Karpas-422 (cell line): Measurements from ENCODE around the gene CAMSAP2. TPM values are rescaled to one million over a fixed set of nuclear protein-coding genes. Genes with fewer than 3 reads are reported as not detected.

Experiments used
- DNase-seq: peaks from one replicate; pipeline ENCODE4 v3.0.0-alpha.2; 2015
- H2AFZ ChIP-seq: fragments of 200-600 bp; sonication (generic); 2 replicates; pipeline ENCODE4 v1.6.1; 2014; ENCODE audit warnings: antibody characterized with exemption, low read length, mixed read lengths
- H3K27ac ChIP-seq: fragments of 200-600 bp; sonication (generic); 2 replicates; pipeline ENCODE4 v1.5.1; 2014; ENCODE audit warnings: mild to moderate bottlenecking, low read length, moderate library complexity
- H3K27me3 ChIP-seq: fragments of 200-600 bp; sonication (generic); 2 replicates; pipeline ENCODE4 v1.6.1; 2014; ENCODE audit warnings: low read length, mixed read lengths
- H3K36me3 ChIP-seq: fragments of 200-600 bp; sonication (generic); 2 replicates; pipeline ENCODE4 v1.6.1; 2014; ENCODE audit warnings: low read length, mixed read lengths; ENCODE audit not compliant: insufficient read depth
- H3K4me1 ChIP-seq: fragments of 200-600 bp; sonication (generic); 2 replicates; pipeline ENCODE4 v1.6.1; 2014; ENCODE audit warnings: mild to moderate bottlenecking, low read length, mixed read lengths
- H3K4me2 ChIP-seq: fragments of 200-600 bp; sonication (generic); 2 replicates; pipeline ENCODE4 v1.6.1; 2014; ENCODE audit warnings: low read length, low read depth, mild to moderate bottlenecking; ENCODE audit not compliant: poor library complexity, severe bottlenecking
- H3K4me3 ChIP-seq: fragments of 200-600 bp; sonication (generic); 2 replicates; pipeline ENCODE4 v1.5.1; 2014; ENCODE audit warnings: mild to moderate bottlenecking, antibody characterized with exemption, low read length, mixed read lengths
- H3K79me2 ChIP-seq: fragments of 200-600 bp; sonication (generic); 2 replicates; pipeline ENCODE4 v1.6.1; 2014; ENCODE audit warnings: mild to moderate bottlenecking, low read length, mixed read lengths
- H3K9ac ChIP-seq: fragments of 200-600 bp; sonication (generic); 2 replicates; pipeline ENCODE4 v1.6.0; 2014; ENCODE audit warnings: low read length
- H3K9me2 ChIP-seq: fragments of 200-600 bp; sonication (generic), shearing (Covaris generic); replicated peaks from 2 replicates; pipeline ENCODE4 v1.6.0; 2014; ENCODE audit warnings: mild to moderate bottlenecking, low read length, moderate library complexity; ENCODE audit not compliant: insufficient read depth
- H3K9me3 ChIP-seq: fragments of 300-700, 200-600 bp; sonication (generic); 2 replicates; pipeline ENCODE4 v1.6.1; 2014; ENCODE audit warnings: low read length, mixed read lengths
- H4K20me1 ChIP-seq: fragments of 200-600 bp; sonication (generic); 2 replicates; pipeline ENCODE4 v1.6.1; 2014; ENCODE audit warnings: mild to moderate bottlenecking, antibody characterized with exemption, low read length, low read depth; ENCODE audit not compliant: insufficient read depth
- total RNA-seq: library from RNA; depleted of rRNA; stranded (reverse); fragments of >200 nt; shearing (Covaris generic); gene quantifications from 2 replicates; pipeline ENCODE4 v1.2.3, GENCODE V29; 2014; ENCODE audit warnings: low replicate concordance

Gene CAMSAP2
- total RNA-seq, 1 experiment from 2014 or later, result 56.5 TPM

DNA sequence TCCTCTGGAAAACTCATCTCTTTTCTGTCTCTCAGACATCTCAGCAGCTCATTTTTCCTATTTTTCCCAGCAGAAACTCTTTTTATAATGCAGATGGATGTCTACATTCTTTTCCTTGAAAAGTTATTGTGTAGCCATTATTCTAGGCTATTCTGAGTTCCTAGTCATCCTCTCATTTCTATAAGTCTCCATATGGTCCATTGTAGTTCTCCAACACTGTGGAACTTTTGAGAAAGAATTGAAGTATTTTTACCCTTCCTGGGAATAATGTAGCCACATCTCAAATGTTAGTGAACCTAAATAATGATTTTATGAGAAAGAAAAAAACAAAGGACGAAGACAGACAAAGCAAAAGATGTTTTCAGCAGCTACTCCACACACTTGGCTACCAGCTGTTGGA, 107.7 kb downstream of the CAMSAP2 start:
- H3K36me3 ChIP-seq, result peaks cover 70% of the 10 kb centered on the region
- H3K4me3 ChIP-seq, result no peak overlapping the region
- DNase-seq, result no peak
- H3K27me3 ChIP-seq, result no peaks in the 10 kb centered on the region
- H3K79me2 ChIP-seq, result peaks cover 26% of the 10 kb centered on the region; the same call in 1 of the 2 replicates
- H2AFZ ChIP-seq, result no peak overlapping the region
- no peaks in the 10 kb centered on the region for H4K20me1 ChIP-seq
- H3K4me1 ChIP-seq, result no peaks in the 10 kb centered on the region
- no peak overlapping the region for H3K4me2 ChIP-seq
- H3K9ac ChIP-seq, result no peak overlapping the region
- no peaks in the 10 kb centered on the region for H3K9me3 ChIP-seq
- no peak overlapping the region for H3K27ac ChIP-seq
- H3K9me2 ChIP-seq, result no peaks in the 10 kb centered on the region

DNA sequence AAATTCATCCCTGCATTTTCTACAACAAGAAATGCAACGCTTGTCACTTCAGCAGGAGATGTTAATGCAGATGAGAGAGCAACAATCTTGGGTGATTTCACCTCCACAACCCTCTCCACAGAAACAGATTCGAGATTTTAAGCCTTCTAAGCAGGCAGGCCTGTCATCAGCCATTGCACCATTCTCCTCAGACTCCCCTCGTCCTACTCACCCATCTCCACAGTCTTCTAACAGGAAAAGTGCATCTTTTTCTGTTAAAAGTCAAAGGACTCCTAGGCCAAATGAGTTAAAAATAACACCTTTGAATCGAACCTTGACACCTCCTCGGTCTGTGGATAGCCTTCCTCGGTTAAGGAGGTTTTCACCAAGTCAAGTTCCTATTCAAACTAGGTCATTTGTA, 110.7 kb downstream of the CAMSAP2 start:
- Histone ChIP-seq H3K27ac (no peak overlapping the region), H3K4me3 (no peak overlapping the region), H3K4me1 (no peaks in the 10 kb centered on the region), H2AFZ (no peak overlapping the region), H4K20me1 (no peaks in the 10 kb centered on the region), H3K9me3 (no peaks in the 10 kb centered on the region), H3K36me3 (peaks cover 74% of the 10 kb centered on the region), H3K9me2 (no peaks in the 10 kb centered on the region), H3K79me2 (peaks cover 20% of the 10 kb centered on the region), H3K9ac (no peak overlapping the region), H3K4me2 (no peak overlapping the region), H3K27me3 (no peaks in the 10 kb centered on the region)
- no peak for DNase-seq

DNA sequence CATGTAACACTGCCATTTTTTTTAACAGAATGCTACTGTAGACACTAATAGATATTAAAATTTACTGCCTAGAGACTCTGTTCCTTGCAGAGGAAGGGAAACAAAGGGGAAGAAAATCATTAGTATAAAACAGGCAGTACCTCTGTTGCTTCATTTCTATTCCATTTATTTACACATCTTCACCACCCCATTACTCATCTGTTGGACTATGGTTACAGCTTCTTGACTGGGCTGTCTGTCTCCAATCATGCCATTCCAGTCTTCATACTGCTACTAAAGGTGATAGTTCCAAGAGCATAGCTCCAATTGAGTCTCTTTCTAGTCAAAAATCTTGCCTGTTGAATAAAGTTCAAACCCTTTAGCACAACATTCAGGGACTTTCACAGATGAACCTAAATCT, 111.9 kb downstream of the CAMSAP2 start:
- H4K20me1 ChIP-seq, result no peaks in the 10 kb centered on the region
- no peak for DNase-seq
- H3K27me3 ChIP-seq, result no peaks in the 10 kb centered on the region
- no peak overlapping the region for H3K27ac ChIP-seq
- no peak overlapping the region for H3K9ac ChIP-seq
- peaks cover 82% of the 10 kb centered on the region for H3K36me3 ChIP-seq
- no peak overlapping the region for H3K4me3 ChIP-seq
- H3K4me2 ChIP-seq, result no peak overlapping the region
- no peaks in the 10 kb centered on the region for H3K9me2 ChIP-seq
- H3K9me3 ChIP-seq, result no peaks in the 10 kb centered on the region
- peaks cover 20% of the 10 kb centered on the region for H3K79me2 ChIP-seq
- no peaks in the 10 kb centered on the region for H3K4me1 ChIP-seq
- H2AFZ ChIP-seq, result no peak overlapping the region

DNA sequence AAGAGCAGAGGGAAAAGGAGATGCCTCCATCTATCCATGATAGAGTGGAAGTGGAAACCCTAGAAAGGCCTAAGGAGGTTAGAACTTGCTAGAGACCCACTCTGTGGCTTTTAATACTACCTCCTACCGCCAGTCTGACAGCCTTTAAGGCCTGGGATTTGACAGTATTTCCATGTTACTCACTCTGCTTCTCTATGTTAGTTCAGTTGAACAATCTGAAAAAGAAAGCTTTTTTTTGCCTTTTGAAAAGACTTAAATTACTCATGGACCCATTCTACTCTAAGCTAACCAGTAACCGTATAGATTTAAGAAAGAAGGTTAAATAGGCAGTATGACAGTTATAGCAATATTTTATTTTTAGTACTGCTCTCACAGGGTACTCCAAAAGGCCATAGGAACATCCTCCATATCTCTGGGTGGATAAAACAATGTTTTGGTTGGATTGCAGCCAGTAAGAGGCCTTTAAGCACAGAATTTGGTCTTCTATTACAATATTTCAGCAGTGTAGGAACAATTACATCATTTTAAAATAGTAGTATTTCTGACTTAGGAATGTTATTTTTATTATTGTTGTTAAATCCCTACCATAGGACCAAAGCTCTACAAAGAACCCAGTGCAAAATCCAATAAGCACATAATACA, 118.1 kb downstream of the CAMSAP2 start:
- Histone ChIP-seq H3K9me3 (no peaks in the 10 kb centered on the region), H4K20me1 (no peaks in the 10 kb centered on the region), H3K4me3 (no peak overlapping the region), H3K27ac (no peak overlapping the region), H3K4me2 (no peak overlapping the region), H2AFZ (no peak overlapping the region), H3K79me2 (peaks cover 3% of the 10 kb centered on the region; the same call in 1 of the 2 replicates), H3K4me1 (no peaks in the 10 kb centered on the region), H3K36me3 (peaks cover 74% of the 10 kb centered on the region), H3K9ac (no peak overlapping the region), H3K9me2 (no peaks in the 10 kb centered on the region), H3K27me3 (no peaks in the 10 kb centered on the region)
- no peak for DNase-seq

DNA sequence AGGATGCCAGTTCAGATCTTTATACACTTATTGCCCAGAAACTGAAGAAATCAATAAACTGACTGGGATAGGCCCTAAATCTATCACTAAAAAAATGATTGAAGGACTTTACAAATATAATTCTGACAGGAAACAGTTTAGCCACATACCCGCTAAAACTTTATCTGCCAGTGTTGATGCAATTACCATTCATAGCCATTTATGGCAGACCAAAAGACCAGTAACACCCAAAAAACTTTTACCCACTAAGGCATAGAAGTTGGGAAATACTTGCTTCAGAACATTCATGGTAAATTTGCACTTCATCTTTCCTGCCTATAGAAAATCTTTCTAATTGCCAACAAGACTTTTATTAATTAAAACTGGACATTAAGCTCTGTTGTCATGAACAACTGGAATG, 119.1 kb downstream of the CAMSAP2 start:
- H3K9me2 ChIP-seq, result no peaks in the 10 kb centered on the region
- H3K27me3 ChIP-seq, result no peaks in the 10 kb centered on the region
- H3K9me3 ChIP-seq, result no peaks in the 10 kb centered on the region
- H4K20me1 ChIP-seq, result no peaks in the 10 kb centered on the region
- H3K27ac ChIP-seq, result no peak overlapping the region
- no peak overlapping the region for H3K4me2 ChIP-seq
- peaks cover 75% of the 10 kb centered on the region for H3K36me3 ChIP-seq
- no peaks in the 10 kb centered on the region for H3K79me2 ChIP-seq
- no peak for DNase-seq
- H3K9ac ChIP-seq, result no peak overlapping the region
- no peaks in the 10 kb centered on the region for H3K4me1 ChIP-seq
- H2AFZ ChIP-seq, result no peak overlapping the region
- no peak overlapping the region for H3K4me3 ChIP-seq

DNA sequence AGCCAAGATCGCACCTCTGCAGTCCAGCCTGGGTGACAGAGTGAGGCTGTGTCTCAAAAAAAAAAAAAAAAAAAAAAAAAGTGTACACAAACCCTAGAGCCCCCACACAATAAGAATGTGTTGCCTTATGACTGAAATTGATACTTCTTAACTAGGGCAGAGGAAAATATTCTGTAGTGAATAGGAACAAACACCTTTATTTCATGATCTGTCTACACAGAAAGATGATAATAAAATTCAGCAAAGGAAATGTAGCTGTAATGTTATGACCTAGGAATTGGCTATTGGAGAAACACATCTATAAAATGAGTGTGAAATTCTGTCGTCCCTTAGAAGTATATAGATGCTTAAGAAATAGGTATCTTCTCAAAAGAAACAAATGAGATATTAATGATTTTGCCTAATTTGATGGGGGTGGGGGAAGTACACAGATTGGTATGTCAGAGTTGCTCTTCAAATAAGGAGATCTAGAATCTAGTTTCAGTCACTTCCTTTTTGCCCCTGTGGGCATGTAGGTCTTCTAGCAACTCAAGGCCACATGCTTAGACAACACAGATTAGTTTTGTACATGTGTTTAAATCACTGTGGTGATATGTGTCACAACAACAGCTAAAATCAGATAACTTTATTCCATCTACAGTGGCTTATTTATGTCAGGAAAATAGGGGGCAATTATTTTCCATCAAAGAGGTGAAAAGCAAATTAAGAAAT, 123.4 kb downstream of the CAMSAP2 start:
- no peak for DNase-seq
- H3K36me3 ChIP-seq, result peaks cover 59% of the 10 kb centered on the region
- no peaks in the 10 kb centered on the region for H3K27me3 ChIP-seq
- no peak overlapping the region for H3K27ac ChIP-seq
- no peaks in the 10 kb centered on the region for H3K4me1 ChIP-seq
- no peak overlapping the region for H3K4me2 ChIP-seq
- no peaks in the 10 kb centered on the region; the same call in 1 of the 2 replicates for H4K20me1 ChIP-seq
- no peaks in the 10 kb centered on the region for H3K79me2 ChIP-seq
- no peak overlapping the region for H3K9ac ChIP-seq
- H3K9me3 ChIP-seq, result no peaks in the 10 kb centered on the region
- no peaks in the 10 kb centered on the region for H3K9me2 ChIP-seq
- H2AFZ ChIP-seq, result no peak overlapping the region
- H3K4me3 ChIP-seq, result no peak overlapping the region

DNA sequence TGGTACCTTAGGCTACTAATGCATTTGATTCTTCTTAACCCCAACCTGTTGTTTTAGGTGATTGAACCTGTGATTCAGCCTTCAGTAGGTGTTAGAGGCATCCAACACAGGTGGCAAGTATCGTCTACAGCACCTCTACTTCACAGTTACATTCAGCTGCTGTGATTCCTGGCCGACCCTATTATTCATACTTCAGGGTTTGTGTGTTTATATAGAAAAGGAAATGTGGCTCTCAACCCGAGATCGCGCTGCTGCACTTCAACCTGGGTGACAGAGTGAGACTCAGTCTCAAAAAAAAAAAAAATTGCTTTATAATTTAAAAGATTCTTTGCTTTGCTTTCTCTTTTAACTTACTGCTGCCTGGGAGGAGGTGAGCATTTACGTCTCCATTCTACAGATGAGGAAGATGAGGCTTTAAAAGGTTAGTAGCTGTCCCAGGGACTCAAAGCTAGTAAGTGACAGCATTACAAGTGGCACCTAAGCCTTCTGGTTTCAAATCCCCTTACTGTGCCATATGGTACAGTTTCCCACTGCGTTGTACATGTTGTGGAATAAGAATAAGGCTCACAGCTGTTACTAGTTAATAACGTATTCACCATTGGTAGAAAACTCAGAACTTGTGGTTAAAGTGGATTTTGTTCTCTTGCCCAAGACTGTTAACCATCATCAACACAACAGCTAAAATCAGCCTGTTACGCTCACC, 124.2 kb downstream of the CAMSAP2 start:
- Histone ChIP-seq H3K9me3 (no peaks in the 10 kb centered on the region), H3K4me1 (no peaks in the 10 kb centered on the region), H3K4me2 (no peak overlapping the region), H3K27ac (no peak overlapping the region), H3K9ac (no peak overlapping the region), H2AFZ (no peak overlapping the region), H3K9me2 (no peaks in the 10 kb centered on the region), H3K4me3 (no peak overlapping the region), H3K79me2 (no peaks in the 10 kb centered on the region), H3K36me3 (peaks cover 52% of the 10 kb centered on the region), H3K27me3 (no peaks in the 10 kb centered on the region), H4K20me1 (no peaks in the 10 kb centered on the region; the same call in 1 of the 2 replicates)
- no peak for DNase-seq

DNA sequence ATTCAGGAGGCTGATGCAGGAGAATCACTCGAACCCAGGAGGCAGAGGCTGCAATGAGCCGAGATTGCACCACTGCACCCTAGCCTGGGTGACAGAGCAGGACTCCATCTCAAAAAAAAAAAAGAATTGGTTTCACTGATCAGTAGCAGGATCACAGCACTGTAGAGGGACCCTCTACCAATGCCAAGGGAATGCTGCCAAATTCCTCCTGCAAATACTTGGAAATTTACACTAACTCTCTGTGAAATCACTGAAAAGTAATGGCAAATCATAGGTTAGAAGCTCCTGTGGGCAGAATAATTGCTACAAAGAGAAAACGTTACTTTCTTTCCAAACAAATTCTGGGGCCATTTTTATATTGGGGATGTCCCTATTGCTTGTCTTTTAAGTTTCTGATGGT, 127.4 kb downstream of the CAMSAP2 start:
- Histone ChIP-seq H3K4me1 (peaks cover 10% of the 10 kb centered on the region), H3K4me3 (no peak overlapping the region), H3K27me3 (no peaks in the 10 kb centered on the region), H3K9me2 (no peaks in the 10 kb centered on the region), H3K36me3 (peaks cover 23% of the 10 kb centered on the region), H3K27ac (no peak overlapping the region), H3K9me3 (no peaks in the 10 kb centered on the region), H2AFZ (no peak overlapping the region), H3K9ac (no peak overlapping the region), H3K79me2 (no peaks in the 10 kb centered on the region), H3K4me2 (no peak overlapping the region), H4K20me1 (no peaks in the 10 kb centered on the region; the same call in 1 of the 2 replicates)
- DNase-seq, result no peak
